HG02798 (cell line): Measurements from ENCODE around the gene XRCC5.

Experiments used
- ATAC-seq: cut with Tn5 transposase; IDR thresholded peaks from one replicate; pipeline ENCODE4 v1.9.1; 2021; ENCODE audit warnings: mild to moderate bottlenecking; ENCODE audit not compliant: unreplicated experiment, poor library complexity

XRCC5 gene

DNA sequence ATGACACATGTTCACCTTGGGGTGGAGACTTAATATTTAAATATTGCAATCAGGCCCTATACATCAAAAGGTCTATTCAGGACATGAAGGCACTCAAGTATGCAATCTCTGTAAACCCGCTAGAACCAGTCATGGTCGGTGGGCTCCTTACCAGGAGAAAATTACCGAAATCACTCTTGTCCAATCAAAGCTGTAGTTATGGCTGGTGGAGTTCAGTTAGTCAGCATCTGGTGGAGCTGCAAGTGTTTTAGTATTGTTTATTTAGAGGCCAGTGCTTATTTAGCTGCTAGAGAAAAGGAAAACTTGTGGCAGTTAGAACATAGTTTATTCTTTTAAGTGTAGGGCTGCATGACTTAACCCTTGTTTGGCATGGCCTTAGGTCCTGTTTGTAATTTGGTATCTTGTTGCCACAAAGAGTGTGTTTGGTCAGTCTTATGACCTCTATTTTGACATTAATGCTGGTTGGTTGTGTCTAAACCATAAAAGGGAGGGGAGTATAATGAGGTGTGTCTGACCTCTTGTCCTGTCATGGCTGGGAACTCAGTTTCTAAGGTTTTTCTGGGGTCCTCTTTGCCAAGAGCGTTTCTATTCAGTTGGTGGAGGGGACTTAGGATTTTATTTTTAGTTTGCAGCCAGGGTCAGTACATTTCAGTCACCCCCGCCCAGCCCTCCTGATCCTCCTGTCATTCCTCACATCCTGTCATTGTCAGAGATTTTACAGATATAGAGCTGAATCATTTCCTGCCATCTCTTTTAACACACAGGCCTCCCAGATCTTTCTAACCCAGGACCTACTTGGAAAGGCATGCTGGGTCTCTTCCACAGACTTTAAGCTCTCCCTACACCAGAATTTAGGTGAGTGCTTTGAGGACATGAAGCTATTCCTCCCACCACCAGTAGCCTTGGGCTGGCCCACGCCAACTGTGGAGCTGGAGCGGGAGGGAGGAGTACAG is 108.1 kb downstream of the XRCC5 start:
- peak; percentile 16 for ATAC-seq

DNA sequence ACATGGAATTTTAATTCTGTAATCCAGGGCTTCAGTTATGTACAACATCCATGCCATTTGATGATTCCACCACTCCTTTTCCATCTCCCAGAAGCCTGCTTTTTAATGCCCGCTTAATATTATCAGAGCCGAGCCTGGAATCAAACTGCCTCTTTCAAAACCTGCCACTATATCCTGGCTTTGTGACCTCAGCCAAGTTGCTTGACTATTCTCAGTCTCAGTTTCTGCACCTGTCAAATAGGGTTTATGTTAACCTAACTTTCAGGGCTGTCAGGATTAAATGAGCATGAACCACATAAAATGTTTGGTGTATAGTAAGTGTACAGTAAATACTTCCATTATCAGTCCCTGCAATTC is 108.7 kb downstream of the XRCC5 start:
- ATAC-seq: peak; percentile 55

DNA sequence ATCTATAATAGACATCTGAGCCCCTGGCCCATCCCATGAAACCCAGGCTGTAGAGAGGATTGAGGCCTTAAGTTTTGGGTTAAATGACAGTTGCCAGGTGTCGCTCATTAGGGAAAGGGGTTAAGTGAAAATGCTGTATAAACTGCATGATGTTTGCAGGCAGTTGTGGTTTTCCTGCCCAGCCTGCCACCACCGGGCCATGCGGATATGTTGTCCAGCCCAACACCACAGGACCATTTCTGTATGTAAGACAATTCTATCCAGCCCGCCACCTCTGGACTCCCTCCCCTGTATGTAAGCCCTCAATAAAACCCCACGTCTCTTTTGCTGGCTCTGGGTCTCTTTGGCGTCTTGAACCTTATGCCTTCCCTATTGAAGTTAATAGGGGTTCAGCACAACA is 110.7 kb downstream of the XRCC5 start:
- ATAC-seq: no peak

DNA sequence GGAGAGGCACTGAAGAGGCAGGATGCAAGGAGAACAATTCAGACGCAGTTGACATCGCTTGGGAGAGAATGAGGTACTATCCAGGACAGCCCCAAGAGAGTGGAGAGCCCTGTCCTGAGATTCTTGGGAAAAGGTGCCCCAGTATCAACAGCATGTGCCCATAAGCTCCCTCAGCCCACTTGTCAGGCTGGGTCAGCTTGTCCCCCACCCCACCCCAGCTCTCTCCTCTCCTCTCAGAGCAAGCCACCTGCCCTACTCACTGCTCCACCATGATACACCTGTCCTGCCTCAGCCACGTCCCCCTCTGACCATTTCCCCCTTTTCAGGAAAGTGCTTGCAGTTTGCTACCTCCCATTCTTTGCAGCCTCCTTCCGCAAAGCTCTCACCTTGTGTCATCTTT is 111.8 kb downstream of the XRCC5 start:
- ATAC-seq: no peak

DNA sequence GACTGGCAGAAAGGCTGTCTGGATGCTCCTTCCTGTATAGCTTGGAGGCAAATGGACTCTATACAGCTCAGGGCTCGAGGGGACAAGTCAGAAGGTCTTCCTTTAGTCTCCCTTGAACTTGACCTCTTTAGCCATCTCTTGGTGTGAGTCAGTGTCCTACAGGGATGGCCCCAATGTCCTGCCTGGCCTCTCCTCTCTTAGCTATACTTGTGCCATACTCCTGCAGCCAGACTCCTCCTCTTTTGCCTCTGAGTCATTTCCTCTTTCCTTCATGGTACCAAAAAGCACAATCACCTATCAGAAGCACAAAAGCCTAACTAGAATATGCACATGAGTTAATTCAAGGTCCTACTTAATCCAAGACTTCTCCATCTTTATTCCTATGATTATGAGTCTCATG is 112.7 kb downstream of the XRCC5 start:
- ATAC-seq: no peak

DNA sequence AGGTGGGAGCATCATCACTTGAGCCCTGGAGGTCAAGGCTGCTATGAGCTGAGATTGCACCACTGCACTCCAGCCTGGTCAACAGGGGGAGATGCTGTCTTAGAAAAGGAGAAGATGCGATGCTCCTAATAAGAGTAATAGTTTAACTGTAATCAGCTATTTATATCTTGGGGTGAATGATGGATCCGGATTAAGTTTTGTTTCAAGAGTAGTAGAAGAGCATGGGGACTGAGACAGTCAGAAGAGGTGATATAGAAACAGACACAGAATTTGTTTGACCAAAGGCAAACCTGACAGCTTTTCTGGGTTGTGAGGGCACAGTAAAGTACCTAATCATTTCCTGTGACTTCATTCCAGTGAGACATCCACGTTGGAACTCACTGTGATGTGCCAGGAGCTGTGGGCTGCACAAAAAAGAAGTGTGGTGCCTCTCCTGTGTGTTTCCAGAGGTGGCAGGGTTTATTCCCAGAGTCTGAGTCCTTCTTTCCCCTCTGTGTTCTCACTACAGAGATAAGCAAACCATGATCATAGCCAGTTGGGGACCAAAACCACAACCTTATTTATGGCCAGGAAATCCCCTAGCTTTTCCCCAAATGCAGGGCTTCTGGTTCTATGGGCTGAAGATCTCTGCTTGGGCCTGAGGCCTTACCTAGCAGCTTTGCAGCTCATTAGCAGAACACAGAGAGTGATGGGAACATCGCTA is 113.7 kb downstream of the XRCC5 start:
- ATAC-seq: peak; percentile 72

DNA sequence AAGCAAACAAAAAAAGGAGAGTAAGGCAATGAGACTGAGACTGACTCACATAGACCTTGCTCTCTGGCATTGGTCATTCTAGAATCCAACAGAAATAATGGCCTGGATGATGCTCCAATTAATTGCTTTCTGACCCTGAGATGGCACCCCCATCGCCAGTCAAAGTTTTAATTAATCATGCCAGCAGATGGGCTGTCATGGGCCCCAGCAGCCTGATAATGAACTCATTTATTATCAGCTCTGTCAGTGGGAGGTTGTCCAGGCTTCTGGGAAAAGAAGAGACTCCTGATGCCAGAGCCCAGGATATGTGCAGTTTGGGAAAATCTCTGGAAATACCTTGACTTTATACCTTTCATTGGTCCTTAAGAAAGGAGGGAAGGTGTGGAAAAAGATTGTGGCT is 115.2 kb downstream of the XRCC5 start:
- ATAC-seq: no peak

DNA sequence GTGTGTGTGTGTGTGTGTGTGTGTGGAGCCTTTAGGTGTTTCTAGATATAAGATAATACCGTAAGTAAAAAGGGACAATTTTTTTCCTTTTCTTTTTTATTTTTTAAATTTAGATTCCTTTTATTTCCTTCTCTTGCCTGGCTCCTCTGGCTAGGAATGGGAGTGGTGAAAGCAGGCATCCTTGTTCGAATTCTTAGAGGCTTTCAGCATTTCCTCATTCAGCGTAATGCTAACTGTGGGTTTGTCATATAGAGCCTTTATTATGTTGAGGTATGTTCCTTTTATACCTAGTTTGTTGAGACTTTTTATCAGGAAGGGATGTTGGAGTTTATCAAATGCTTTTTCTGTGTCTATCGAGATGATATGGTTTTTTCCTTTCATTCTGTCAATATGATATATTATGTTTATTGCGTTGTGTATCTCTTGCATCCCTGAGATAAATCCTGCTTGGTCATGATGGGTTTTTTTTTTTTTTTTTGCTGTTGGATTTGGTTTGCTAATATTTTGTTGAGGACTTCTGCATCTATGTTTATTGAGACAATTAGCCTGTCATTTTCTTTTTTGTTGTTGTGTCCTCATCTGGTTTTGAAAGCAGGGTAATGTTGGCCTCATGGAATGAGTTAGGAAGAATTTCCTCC is 120.2 kb downstream of the XRCC5 start:
- no peak for ATAC-seq

DNA sequence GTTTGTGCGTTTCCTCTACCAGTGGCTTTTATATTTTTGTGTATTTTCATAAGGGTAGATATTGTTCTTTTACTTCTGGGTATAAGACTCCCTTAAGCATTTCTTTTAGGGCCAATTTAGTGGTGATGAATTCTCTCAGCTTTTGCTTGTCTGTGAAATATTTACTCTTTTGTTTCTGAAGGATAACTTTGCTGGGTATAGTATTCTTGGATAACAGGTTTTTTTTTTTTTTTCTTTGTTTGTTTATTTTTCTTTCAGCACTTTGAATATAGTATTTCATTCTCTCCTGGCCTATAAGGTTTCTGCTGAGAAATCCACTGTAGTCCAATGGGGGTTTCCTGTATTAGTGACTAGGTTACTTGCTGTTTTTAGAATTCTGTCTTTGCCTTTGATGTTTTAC is 122.7 kb downstream of the XRCC5 start:
- no peak for ATAC-seq

DNA sequence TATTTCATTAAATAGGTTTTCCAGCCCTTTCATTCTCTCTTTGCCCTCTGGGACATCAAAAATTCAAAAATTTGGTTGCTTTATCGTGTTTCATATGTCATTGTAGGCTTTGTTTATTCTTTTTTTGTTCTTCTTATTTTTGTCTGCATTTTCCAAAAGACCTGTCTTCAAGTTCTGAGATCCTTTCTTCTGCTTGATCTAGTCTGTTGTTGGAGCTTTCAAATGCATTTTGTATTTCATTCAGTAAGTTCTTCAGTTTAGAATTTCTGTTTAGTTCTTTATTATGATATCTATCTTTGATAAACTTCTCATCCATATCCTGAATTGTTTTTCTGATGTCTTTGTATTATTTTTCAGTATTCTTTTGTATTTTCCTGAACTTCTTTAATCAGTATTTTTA is 123.6 kb downstream of the XRCC5 start:
- no peak for ATAC-seq

DNA sequence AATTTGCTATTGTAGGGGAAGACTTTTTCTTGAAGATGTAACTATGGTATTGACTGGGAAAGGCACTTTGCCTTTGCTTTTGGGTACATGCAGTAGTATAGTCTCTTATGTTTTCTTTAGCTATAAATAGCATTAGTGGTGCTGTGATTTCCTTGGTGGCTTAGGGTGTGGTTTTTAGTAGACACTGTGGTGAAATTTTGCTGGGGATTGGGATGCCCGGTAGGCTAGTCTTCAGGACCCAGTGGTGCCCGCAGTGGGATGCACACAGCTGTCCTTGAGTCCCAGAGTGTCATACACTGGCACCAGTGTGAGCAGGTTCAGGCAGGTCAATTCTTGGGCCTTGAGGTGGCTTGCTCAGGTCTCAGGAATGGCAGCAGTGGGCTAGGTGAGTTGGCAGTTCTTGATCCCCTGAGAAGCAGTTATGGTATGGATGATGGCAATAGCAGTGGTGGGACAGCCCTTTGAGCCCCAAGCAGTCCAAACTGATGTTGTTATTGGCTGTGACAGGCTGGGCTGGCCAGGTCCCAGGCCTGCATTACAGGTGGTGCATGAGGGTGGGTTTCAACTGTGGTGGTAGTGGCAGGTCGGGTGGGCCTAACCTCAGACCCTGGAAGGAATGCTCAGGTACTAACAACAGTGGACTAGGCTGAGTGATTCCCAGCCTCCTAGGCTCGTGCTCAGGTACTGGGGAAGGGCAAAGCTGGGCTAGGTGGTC is 124.3 kb downstream of the XRCC5 start:
- ATAC-seq: no peak

DNA sequence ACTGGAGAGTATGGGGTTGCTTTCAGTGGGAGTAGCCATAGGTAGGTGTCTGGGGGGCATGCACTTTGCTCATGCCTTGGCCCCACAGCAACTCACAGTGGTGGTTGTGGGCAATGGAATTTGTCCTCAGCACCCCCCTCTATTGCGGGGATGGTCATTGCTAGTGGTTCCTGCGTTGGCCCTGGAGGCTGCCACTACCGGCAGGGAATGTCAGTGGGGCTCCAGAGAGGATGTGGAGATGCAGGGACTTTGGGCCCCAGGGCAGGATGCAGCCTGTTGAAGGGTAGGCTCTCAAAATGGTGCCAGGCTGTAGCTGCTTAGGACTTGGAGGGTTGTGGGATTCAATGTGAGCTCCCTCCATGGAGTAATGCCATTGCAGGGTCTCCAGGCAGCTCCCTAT is 125.0 kb downstream of the XRCC5 start:
- ATAC-seq: no peak

DNA sequence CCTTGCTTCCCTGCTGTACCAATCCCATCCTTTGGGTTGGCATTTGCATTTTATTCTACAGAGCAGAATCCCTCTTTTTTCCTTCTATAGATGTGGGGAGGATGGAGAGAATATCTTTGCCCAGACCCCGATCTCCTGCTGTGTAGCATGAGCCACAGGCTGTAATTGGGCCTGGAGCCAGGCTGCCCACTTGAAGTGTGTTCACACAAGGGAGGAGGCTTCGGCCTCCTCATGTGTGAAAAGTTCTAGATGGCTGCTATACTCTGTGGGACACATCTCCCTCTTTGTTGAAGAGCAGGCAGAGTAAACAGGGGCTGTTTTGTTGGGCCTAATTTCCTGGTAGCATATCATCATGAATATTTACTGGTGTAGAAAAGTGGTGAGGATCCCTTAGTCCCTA is 126.3 kb downstream of the XRCC5 start:
- ATAC-seq: no peak

DNA sequence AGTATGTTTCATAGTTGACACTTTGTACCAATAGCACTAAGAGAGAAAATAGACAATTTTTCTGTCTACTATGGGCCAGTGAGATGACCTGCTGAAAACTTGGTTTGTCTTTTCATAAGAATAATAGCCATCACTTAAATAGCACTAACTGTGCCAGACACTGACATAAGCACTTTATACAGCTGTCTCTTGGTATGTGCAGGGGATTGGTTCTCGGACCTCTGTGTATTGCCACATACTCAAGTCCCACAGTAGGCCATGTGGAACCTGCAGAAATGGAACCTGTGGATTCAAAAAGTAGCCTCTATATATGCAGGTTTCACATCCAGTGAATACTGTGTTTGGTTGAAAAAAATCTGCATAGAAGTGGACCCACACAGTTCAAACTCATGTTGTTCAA is 126.7 kb downstream of the XRCC5 start:
- ATAC-seq: no peak

DNA sequence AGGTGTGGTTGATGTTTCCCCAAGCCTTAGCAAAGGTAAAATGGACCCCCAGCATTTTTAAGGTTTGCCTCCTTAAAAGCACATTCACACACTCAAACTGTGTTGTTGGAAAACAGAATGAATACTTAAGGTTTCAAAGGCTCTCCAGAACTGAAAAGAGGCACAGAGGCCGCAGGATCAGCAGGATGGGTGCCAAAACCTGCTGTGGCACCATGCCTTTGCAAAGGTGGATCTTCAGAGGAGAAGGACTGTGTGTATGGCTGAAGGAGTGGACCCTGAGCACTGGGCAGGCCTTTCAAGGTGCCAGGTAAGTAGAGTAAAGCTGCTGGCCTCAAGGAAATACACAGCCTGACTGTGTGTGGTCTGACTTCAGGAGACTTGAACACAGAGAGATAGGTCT is 127.3 kb downstream of the XRCC5 start:
- no peak for ATAC-seq

DNA sequence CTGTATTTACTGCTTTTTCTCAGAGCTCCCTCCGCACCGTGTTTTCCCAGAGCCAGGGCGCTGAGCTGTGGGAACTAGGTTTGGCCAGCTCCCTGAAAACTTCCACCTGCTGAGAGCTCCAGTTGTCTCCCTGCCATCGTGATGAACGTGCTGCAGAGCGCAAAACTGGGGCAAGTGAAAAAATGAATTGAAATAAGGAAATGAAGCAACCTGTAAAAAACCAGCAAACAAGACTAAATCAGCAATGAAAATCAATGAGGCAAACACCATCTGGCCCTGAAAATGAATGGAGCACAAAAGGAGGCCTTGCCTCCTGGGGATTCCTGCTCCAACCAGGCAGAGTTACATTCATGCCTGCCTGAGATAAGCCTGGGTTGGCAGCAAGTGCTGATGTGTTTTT is 133.2 kb downstream of the XRCC5 start:
- no peak for ATAC-seq

DNA sequence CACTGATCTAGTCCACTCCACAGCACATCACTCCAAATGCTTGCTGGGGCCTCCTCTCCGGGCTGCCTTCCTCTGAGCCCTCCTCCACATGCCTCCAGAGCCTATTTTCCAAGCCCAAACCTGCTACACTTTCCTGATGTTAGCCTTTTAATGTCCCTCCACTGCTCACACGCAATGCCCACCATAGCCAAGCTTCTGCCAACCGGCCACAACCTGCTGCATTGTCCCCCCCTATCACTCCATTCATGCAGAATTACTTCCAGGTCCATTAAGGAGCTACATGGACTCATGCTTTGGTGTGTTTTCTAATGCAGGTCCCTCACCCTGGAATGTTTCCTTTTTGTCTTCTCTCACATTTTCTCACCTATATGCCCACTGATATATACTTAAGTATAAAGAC is 133.9 kb downstream of the XRCC5 start:
- ATAC-seq: no peak

DNA sequence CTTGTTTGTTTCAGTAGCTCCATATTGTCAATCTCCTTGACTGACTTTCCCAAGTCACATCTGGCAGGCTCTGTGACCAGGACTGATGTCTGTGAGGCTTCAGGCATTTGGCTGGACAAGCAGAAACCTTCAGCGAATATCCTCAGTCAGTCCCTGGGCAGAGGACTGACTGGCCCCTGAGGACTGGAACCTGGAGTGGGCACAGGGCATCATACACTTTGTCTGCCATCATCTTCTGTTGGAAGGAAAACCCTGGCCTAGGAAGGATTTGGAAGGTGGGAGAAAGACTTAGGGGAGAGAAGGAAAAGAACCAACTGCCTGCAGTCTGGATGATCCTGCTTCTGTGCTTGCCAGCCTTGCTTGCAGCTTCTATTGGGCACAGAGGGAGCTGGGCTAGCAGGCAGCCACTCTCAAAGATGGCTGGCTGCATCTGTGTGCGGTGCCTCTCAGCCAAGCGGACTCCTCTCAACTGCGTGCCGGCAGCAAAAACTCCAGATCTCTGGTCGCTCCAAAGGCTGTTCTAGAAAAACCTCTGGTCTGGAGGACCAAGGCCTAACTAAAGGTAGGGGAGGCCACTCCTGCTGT is 136.3 kb downstream of the XRCC5 start:
- no peak for ATAC-seq

DNA sequence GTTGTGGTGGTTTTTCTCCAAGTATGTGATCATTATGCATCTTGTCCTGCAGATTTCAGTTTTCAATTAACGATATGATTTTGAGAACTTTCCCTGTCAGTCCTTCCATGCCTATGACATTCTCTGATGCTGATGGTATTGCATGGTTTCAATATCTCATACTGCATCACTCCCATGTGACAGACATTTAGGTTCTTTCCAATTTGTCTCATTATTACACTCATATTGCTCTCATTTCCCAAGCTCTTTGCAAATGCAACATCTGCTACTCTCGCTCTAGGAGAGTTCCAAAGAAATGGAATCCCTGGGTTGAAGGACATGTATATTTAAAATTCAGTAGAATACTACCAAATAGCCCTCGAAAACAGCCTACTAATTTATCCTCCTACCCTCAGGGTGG is 137.6 kb downstream of the XRCC5 start:
- ATAC-seq: no peak
